Thoracic aorta (tissue), 2 donors: ENCODE measurements around the gene ARPC1B. TPM values are rescaled to one million over a fixed set of nuclear protein-coding genes. Genes with fewer than 3 reads are reported as not detected.
"Not testable (repeated sequence)": the region's sequence is repeated elsewhere in the genome, so short reads cannot be mapped to it uniquely, and the experiment has no call there.

Experiments
- ATAC-seq: fragments of 150-250 bp; one replicate; pipeline ENCODE4 v1.8.0; 2017; ENCODE audit warnings: low read depth; ENCODE audit not compliant: insufficient number of reproducible peaks, low FRiP score
- DNase-seq: peaks from one replicate; pipeline ENCODE4 v3.0.0-alpha.2; 2020; ENCODE audit warnings: low spot score
- H3K27ac ChIP-seq, 2 donors: fragments of 200-600 bp; sonication (generic); 1 replicate in 1 of 2; 2 replicates in 1 of 2; pipeline ENCODE4 v1.5.1; 2016; ENCODE audit warnings: mild to moderate bottlenecking in 2 of 2, moderate library complexity in 2 of 2
- H3K27me3 ChIP-seq: fragments of 200-600 bp; sonication (generic); replicated peaks from 2 replicates; pipeline ENCODE4 v1.6.0; 2016; ENCODE audit warnings: mild to moderate bottlenecking; ENCODE audit not compliant: insufficient read depth
- H3K36me3 ChIP-seq: fragments of 200-600 bp; sonication (generic); one replicate; pipeline ENCODE4 v1.5.1; 2016
- H3K4me1 ChIP-seq, 2 donors: fragments of 200-600 bp; sonication (generic); 1 replicate in 1 of 2; 2 replicates in 1 of 2; pipeline versions ENCODE4 v1.5.1 to v1.6.0; 2016; ENCODE audit warnings: low read depth in 2 of 2, mild to moderate bottlenecking in 1 of 2; ENCODE audit not compliant: control insufficient read depth in 1 of 2
- H3K4me3 ChIP-seq: fragments of 200-600 bp; sonication (generic); 2 replicates; pipeline ENCODE4 v1.5.1; 2016; ENCODE audit warnings: mild to moderate bottlenecking
- H3K9me3 ChIP-seq: fragments of 200-600 bp; sonication (generic); 2 replicates; pipeline ENCODE4 v1.5.1; 2016
- total RNA-seq, 2 donors: library from RNA; depleted of rRNA; stranded (reverse); fragments of >200 nt; gene quantifications; one replicate each; pipeline versions ENCODE4 v1.1.0 to v1.2.3, GENCODE V29; 2016
- TF ChIP-seq, protein P1 (sequence below): fragments of 200-600 bp; sonication (generic); IDR thresholded peaks from one replicate; pipeline ENCODE4 v1.5.1; 2019; ENCODE audit warnings: antibody characterized with exemption

Gene ARPC1B
- total RNA-seq, 2 donors from 2014 or later: 266 to 350 TPM

DNA sequence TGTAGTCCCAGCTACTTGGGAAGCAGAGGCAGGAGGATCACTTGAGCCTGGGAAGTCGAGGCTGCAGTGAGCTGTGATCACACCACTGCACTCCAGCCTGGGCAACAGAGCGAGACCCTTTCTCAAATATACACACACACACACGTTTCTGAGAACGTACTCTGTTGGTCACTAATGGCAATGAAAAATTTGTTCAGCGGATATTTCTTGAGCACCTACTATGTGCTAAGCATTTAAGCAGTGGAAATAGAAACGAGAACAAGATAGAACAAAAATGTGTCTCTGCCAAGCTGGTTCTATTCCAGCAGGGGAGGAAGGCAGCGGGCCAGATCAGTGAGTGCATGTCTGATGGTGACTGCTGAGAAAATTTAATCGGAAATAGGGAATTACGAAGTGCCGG, 8.7 kb downstream of the ARPC1B start:
- Histone ChIP-seq H3K9me3 (no peaks in the 10 kb centered on the region), H3K36me3 (peaks cover 15% of the 10 kb centered on the region), H3K4me1 (peaks cover 26 to 34% of the 10 kb centered on the region in 2 donors), H3K4me3 (no peak overlapping the region), H3K27me3 (no peaks in the 10 kb centered on the region), H3K27ac (no peak overlapping the region)
- TF ChIP-seq, protein P1, sequence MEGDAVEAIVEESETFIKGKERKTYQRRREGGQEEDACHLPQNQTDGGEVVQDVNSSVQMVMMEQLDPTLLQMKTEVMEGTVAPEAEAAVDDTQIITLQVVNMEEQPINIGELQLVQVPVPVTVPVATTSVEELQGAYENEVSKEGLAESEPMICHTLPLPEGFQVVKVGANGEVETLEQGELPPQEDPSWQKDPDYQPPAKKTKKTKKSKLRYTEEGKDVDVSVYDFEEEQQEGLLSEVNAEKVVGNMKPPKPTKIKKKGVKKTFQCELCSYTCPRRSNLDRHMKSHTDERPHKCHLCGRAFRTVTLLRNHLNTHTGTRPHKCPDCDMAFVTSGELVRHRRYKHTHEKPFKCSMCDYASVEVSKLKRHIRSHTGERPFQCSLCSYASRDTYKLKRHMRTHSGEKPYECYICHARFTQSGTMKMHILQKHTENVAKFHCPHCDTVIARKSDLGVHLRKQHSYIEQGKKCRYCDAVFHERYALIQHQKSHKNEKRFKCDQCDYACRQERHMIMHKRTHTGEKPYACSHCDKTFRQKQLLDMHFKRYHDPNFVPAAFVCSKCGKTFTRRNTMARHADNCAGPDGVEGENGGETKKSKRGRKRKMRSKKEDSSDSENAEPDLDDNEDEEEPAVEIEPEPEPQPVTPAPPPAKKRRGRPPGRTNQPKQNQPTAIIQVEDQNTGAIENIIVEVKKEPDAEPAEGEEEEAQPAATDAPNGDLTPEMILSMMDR: no peak
- no peak for ATAC-seq
- DNase-seq: no peak

DNA sequence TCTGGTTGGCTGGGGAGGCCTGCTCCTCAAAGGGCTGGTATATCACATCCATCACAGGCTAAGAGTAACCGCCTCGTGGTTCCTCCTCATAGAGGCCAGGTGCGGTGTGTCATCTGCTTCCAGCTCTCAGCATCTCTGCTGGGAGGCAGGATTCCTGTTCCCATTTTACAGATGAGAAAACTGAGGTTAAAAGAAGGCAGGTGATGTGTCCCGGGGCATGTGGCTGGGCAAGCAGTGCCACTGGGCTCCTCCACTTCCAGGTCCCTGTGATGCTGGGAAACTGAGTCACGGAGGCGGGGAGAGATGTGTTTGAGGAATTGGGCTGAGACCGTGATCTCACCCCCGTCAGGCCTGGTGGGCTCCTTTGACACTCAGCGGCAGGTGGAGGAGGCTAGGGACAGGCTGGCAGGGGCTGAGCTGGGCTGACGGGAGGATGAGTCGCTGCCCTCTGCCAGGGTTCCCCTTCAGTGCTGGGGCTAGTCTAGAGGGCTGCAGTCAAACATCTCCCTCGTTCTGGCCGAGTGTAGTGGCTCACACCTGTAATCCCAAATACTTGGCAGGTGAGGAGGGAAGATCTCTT, 9.4 kb downstream of the ARPC1B start:
- no peak overlapping the region for H3K4me3 ChIP-seq
- TF ChIP-seq, protein P1: no peak
- no peak overlapping the region for H3K27ac ChIP-seq

DNA sequence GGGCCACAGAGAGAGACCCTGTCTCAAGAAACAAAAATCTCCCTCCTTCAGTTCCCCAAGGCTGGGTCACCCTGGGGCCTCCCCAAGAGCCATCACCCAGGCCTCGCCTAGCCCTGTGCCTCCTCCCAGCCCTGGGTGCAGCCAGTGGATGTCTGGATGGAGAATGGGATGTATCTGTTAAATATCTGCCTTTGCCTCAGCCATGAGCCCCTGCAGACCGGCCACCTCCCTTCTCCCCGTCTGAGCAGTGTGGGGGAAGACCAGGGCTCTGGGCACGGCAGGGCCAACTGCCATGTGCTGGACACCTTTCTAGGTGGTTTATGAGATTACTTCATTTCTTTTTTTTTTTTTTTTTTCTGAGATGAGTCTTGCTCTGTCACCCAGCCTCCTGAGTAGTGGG, 10.0 kb downstream of the ARPC1B start:
- H3K27me3 ChIP-seq: no peaks in the 10 kb centered on the region
- no peaks in the 10 kb centered on the region for H3K9me3 ChIP-seq
- peaks cover 21% of the 10 kb centered on the region in 2 donors for H3K4me1 ChIP-seq
- ATAC-seq (no peak), DNase-seq (no peak)
- H3K27ac ChIP-seq: no peak overlapping the region
- TF ChIP-seq, protein P1: no peak
- peaks cover 26% of the 10 kb centered on the region for H3K36me3 ChIP-seq
- H3K4me3 ChIP-seq: no peak overlapping the region

More for the DNA sequence above, 9.4 kb downstream of the ARPC1B start:
- peaks cover 25 to 28% of the 10 kb centered on the region in 2 donors for H3K4me1 ChIP-seq
- DNase-seq: no peak
- H3K27me3 ChIP-seq: no peaks in the 10 kb centered on the region
- H3K9me3 ChIP-seq: no peaks in the 10 kb centered on the region
- peaks cover 20% of the 10 kb centered on the region for H3K36me3 ChIP-seq
- no peak for ATAC-seq

DNA sequence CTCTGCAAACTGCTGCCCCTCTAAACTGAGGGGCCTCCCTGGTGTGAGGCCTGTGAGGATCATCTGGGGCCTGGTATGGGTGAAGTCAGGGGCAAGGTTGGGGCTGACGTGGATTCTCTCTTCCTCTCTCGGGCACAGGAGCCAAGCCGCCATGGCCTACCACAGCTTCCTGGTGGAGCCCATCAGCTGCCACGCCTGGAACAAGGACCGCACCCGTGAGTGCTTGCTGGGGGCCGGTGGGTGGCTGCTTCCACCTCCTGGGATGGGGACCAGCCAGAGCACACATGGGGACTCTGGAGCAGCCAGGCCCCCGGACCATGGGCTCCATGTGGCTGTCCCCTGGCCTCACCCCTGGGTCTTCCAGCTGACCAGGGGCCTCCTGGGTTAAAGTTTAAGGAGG, 11.0 kb downstream of the ARPC1B start:
- DNase-seq (no peak), ATAC-seq (no peak)
- TF ChIP-seq, protein P1: no peak
- no peak overlapping the region for H3K27ac ChIP-seq
- H3K27me3 ChIP-seq: no peaks in the 10 kb centered on the region
- no peak overlapping the region for H3K4me3 ChIP-seq
- peaks cover 35% of the 10 kb centered on the region for H3K36me3 ChIP-seq
- no peaks in the 10 kb centered on the region for H3K9me3 ChIP-seq
- peaks cover 10 to 11% of the 10 kb centered on the region in 2 donors for H3K4me1 ChIP-seq

DNA sequence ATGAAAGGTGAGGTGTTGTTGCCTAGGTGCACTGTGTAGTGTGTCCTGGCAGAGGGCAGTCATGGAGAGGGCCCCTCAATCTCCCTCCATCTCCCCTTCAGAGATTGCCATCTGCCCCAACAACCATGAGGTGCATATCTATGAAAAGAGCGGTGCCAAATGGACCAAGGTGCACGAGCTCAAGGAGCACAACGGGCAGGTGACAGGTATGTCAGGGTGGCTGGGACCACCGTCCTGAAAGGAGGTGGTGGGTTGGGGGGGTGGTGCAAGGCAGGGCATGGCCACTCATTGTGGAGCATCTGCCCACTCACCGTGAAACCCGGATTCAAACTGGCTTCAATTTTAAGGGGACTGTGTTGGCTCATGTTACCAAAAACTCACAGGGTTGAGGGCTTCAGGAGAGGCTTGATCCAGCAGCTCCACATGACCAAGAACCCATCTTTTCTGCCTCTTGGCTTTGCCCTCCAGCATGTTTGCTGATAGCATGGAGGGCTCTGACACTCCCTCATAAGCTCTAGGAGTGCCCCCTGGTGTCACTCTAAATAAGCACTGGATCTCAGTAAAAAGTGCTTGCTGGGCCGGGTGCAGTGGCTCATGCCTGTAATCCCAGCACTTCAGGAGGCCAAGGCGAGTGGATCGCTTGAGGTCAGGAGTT, 12.2 kb downstream of the ARPC1B start:
- peaks cover 46% of the 10 kb centered on the region for H3K36me3 ChIP-seq
- no peak overlapping the region for H3K4me3 ChIP-seq
- H3K27me3 ChIP-seq: no peaks in the 10 kb centered on the region
- DNase-seq (no peak), ATAC-seq (no peak)
- TF ChIP-seq, protein P1: no peak
- no peak overlapping the region for H3K27ac ChIP-seq
- H3K9me3 ChIP-seq: no peaks in the 10 kb centered on the region
- H3K4me1 ChIP-seq: no peaks in the 10 kb centered on the region

DNA sequence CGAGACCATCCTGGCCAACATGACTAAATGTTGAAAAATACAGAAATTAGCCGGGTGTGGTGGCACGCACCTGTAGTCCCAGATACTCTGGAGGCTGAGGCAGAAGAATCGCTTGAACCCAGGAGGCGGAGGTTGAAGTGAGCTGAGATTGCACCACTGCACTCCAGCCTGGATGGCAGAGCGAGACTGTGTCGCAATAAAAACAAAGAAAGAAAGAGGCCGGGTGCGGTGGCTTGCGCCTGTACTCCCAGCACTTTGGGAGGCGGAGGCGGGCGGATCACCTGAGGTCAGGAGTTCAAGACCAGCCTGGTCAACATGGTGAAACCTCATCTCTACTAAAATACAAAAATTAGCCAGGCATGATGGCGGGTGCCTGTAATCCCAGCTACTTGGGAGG, 12.7 kb downstream of the ARPC1B start:
- not testable (repeated sequence) for H3K4me3 ChIP-seq, H3K27ac ChIP-seq, H3K27me3 ChIP-seq, H3K9me3 ChIP-seq, H3K4me1 ChIP-seq, DNase-seq, ATAC-seq
- peaks cover 47% of the 10 kb centered on the region for H3K36me3 ChIP-seq
